Neutrophil (primary cell): ENCODE measurements around the gene ZSWIM7.

Source experiments
- H3K27ac ChIP-seq: fragments of 200-600 bp; sonication (generic); 2 replicates; pipeline ENCODE4 v1.5.1; 2016; ENCODE audit warnings: mild to moderate bottlenecking, moderate library complexity
- H3K27me3 ChIP-seq: fragments of 200-600 bp; sonication (generic); 2 replicates; pipeline ENCODE4 v1.6.0; 2016; ENCODE audit warnings: mild to moderate bottlenecking
- H3K36me3 ChIP-seq: fragments of 200-600 bp; sonication (generic); 2 replicates; pipeline ENCODE4 v1.5.1; 2017
- H3K4me1 ChIP-seq, 2 experiments: fragments of 200-600 bp in 1 of 2; sonication (generic) in 1 of 2; 1 replicate in 1 of 2; 2 replicates in 1 of 2; pipeline versions ENCODE4 v1.5.1 to v1.6.1; 2013 to 2016; ENCODE audit warnings: low read depth in 1 of 2, low read length in 1 of 2, mild to moderate bottlenecking in 1 of 2, moderate library complexity in 1 of 2; ENCODE audit not compliant: control insufficient read depth in 1 of 2, insufficient read depth in 1 of 2
- H3K4me3 ChIP-seq, 2 experiments: fragments of 200-600 bp in 1 of 2; sonication (generic) in 1 of 2; 1 replicate in 1 of 2; 2 replicates in 1 of 2; pipeline ENCODE4 v1.5.1; 2013 to 2016; ENCODE audit warnings: low read depth in 1 of 2, low read length in 1 of 2, mild to moderate bottlenecking in 1 of 2, moderate library complexity in 1 of 2
- H3K9me3 ChIP-seq: fragments of 200-600 bp; sonication (generic); 2 replicates; pipeline ENCODE4 v1.5.1; 2016
- CTCF ChIP-seq: fragments of 200-600 bp; sonication (generic); IDR thresholded peaks from 2 replicates; pipeline ENCODE4 v1.5.1; 2016; ENCODE audit warnings: antibody characterized with exemption

Gene ZSWIM7

GRCh38 chr17:15973834-15974233 is 25.7 kb downstream of the ZSWIM7 start:
- Histone ChIP-seq H3K36me3 (peaks cover 19% of the 10 kb centered on the region), H3K9me3 (no peaks in the 10 kb centered on the region), H3K27me3 (no peaks in the 10 kb centered on the region), H3K4me3 (no peak overlapping the region), H3K27ac (no peak overlapping the region), H3K4me1 (no peaks in the 10 kb centered on the region)
- TF ChIP-seq CTCF, result no peak

- Histone ChIP-seq H3K27ac (no peak overlapping the region), H3K27me3 (no peaks in the 10 kb centered on the region), H3K4me3 (no peak overlapping the region), H3K36me3 (peaks cover 18% of the 10 kb centered on the region), H3K4me1 (no peaks in the 10 kb centered on the region), H3K9me3 (no peaks in the 10 kb centered on the region)
- TF ChIP-seq CTCF, result no peak
Measured at GRCh38 chr17:15973016-15973415, 26.5 kb downstream of the ZSWIM7 start.

- TF ChIP-seq CTCF, result no peak
- peaks cover 14% of the 10 kb centered on the region for H3K36me3 ChIP-seq
- H3K9me3 ChIP-seq, result no peaks in the 10 kb centered on the region
- no peak overlapping the region for H3K4me3 ChIP-seq
- H3K27me3 ChIP-seq, result no peaks in the 10 kb centered on the region
- H3K27ac ChIP-seq, result no peak overlapping the region
- H3K4me1 ChIP-seq, result peaks cover 0 to under 1% of the 10 kb centered on the region in 2 experiments
Measured at GRCh38 chr17:15972497-15972951, 27.0 kb downstream of the ZSWIM7 start.

DNA sequence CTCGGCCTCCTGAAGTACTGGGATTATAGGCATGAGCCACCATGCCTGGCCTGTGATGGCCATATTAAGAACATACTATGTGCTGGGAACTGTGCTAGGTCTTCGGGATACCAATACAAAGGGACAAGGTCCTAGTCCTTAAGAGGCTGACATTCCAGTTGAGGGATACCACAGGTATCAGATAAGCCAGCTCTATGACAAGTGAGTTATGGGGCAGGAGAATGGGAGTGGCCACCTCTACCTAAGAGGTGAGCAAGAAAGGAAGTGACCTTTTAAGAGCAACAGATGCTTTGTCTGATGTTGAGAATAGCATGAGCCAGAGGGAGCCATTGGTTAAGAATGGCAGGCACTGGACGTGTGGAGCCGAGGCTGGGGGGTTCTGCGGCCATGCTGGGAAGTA is 27.6 kb downstream of the ZSWIM7 start:
- H3K27ac ChIP-seq, result no peak overlapping the region
- H3K9me3 ChIP-seq, result no peaks in the 10 kb centered on the region
- TF ChIP-seq CTCF, result no peak
- peaks cover 6 to 7% of the 10 kb centered on the region in 2 experiments for H3K4me1 ChIP-seq
- H3K27me3 ChIP-seq, result no peaks in the 10 kb centered on the region
- H3K4me3 ChIP-seq, result no peak overlapping the region
- peaks cover 14% of the 10 kb centered on the region for H3K36me3 ChIP-seq

- Histone ChIP-seq H3K27ac (no peak overlapping the region), H3K36me3 (peaks cover 14% of the 10 kb centered on the region), H3K4me1 (peaks cover 13 to 14% of the 10 kb centered on the region in 2 experiments), H3K27me3 (no peaks in the 10 kb centered on the region), H3K4me3 (no peak overlapping the region), H3K9me3 (no peaks in the 10 kb centered on the region)
- TF ChIP-seq CTCF, result no peak
Measured at GRCh38 chr17:15971098-15971678, 28.3 kb downstream of the ZSWIM7 start.
